NT2/D1 (cell line): ENCODE measurements around the gene STAG1.

Experiments
- SUZ12 ChIP-seq: IDR thresholded peaks from 2 replicates; pipeline ENCODE4 v1.6.1; 2011; ENCODE audit not compliant: insufficient read length, insufficient read depth; ENCODE audit errors: extremely low read depth
- ZNF274 ChIP-seq: IDR thresholded peaks from 2 replicates; pipeline ENCODE4 v1.6.1; 2011; ENCODE audit warnings: mild to moderate bottlenecking, low read depth, low read length

- TF ChIP-seq ZNF274 (no peak), SUZ12 (no peak)
Observed at GRCh38 chr3:136730595-136731273, 21.4 kb downstream of the STAG1 start.
